HepG2 (cell line): ENCODE results near the gene RAI14. TPM values are rescaled to one million over a fixed set of nuclear protein-coding genes. Genes with fewer than 3 reads are reported as not detected.
A peak's percentile ranks its signal among the peaks of the same experiment; 100 is the strongest.

Experiments used
- BCL6 ChIP-seq: IDR thresholded peaks from 2 replicates; pipeline ENCODE4 v1.6.1; 2016; ENCODE audit warnings: missing genetic modification reagents, missing compliant biosample characterization
- CBX1 ChIP-seq: IDR thresholded peaks from one replicate; pipeline ENCODE4 v1.6.1; 2016; ENCODE audit warnings: antibody characterized with exemption, low read depth
- GATAD1 ChIP-seq: IDR thresholded peaks from 2 replicates; pipeline ENCODE4 v1.6.1; 2016; ENCODE audit warnings: missing genetic modification reagents, missing compliant biosample characterization
- HDAC6 ChIP-seq: fragments of 200-600 bp; sonication (generic); IDR thresholded peaks from 2 replicates; pipeline ENCODE4 v1.7.0; 2017; ENCODE audit warnings: mild to moderate bottlenecking, antibody characterized with exemption, low read length, low read depth
- IKZF1 ChIP-seq: fragments of 450-650 bp; IDR thresholded peaks from 2 replicates; pipeline ENCODE4 v1.7.1; 2016
- KMT2A ChIP-seq: sonication (generic); formaldehyde crosslinking; IDR thresholded peaks from 2 replicates; pipeline ENCODE4 v1.4.0; 2020; ENCODE audit warnings: missing genetic modification reagents
- MAFF ChIP-seq: IDR thresholded peaks from 2 replicates; pipeline ENCODE4 v1.6.1; 2011; ENCODE audit warnings: low read depth, low read length, improper control_type of control experiment
- MXD4 ChIP-seq: IDR thresholded peaks from 2 replicates; pipeline ENCODE4 v1.6.1; 2016; ENCODE audit warnings: mild to moderate bottlenecking, missing biosample characterization, missing genetic modification reagents
- PAXIP1 ChIP-seq: sonication (generic); formaldehyde crosslinking; conservative IDR thresholded peaks from 2 replicates; pipeline ENCODE4 v1.4.0; 2020; ENCODE audit warnings: mild to moderate bottlenecking, missing genetic modification reagents, moderate library complexity
- PRDM10 ChIP-seq: sonication (generic); formaldehyde crosslinking; IDR thresholded peaks from 2 replicates; pipeline ENCODE4 v1.4.0; 2020; ENCODE audit warnings: low read depth, missing genetic modification reagents
- TFDP2 ChIP-seq: sonication (generic); formaldehyde crosslinking; IDR thresholded peaks from 2 replicates; pipeline ENCODE4 v1.4.0; 2020; ENCODE audit warnings: missing genetic modification reagents
- THAP11 ChIP-seq: IDR thresholded peaks from 2 replicates; pipeline ENCODE4 v1.6.1; 2016; ENCODE audit warnings: missing biosample characterization, missing genetic modification reagents
- USF2 ChIP-seq, 2 experiments: sonication (generic) in 1 of 2; formaldehyde crosslinking in 1 of 2; IDR thresholded peaks; 2 replicates each; pipeline versions ENCODE4 v1.5.1 to v1.6.1; 2011 to 2020; ENCODE audit warnings: borderline replicate concordance in 1 of 2, low read depth in 1 of 2, low read length in 1 of 2, mild to moderate bottlenecking in 1 of 2, missing genetic modification reagents in 1 of 2, moderate library complexity in 1 of 2
- ZMYM3 ChIP-seq: sonication (generic); formaldehyde crosslinking; IDR thresholded peaks from 2 replicates; pipeline ENCODE4 v1.5.1; 2020; ENCODE audit warnings: mild to moderate bottlenecking, missing genetic modification reagents
- ZNF224 ChIP-seq: sonication (generic); formaldehyde crosslinking; IDR thresholded peaks from 2 replicates; pipeline ENCODE4 v1.5.0; 2020; ENCODE audit warnings: mild to moderate bottlenecking, missing genetic modification reagents
- ZNF501 ChIP-seq: sonication (generic); formaldehyde crosslinking; IDR thresholded peaks from 2 replicates; pipeline ENCODE4 v1.5.1; 2020; ENCODE audit warnings: mild to moderate bottlenecking, moderate library complexity, missing genetic modification reagents
- ZNF567 ChIP-seq: sonication (generic); formaldehyde crosslinking; IDR thresholded peaks from 2 replicates; pipeline ENCODE4 v1.8.1; 2023; ENCODE audit warnings: mild to moderate bottlenecking, missing genetic modification reagents, borderline replicate concordance
- ZSCAN21 ChIP-seq: sonication (generic); formaldehyde crosslinking; IDR thresholded peaks from 2 replicates; pipeline ENCODE4 v1.8.0; 2022; ENCODE audit warnings: mild to moderate bottlenecking, missing genetic modification reagents, moderate library complexity, borderline replicate concordance
- ZSCAN31 ChIP-seq: sonication (generic); formaldehyde crosslinking; IDR thresholded peaks from 2 replicates; pipeline ENCODE4 v1.5.0; 2020; ENCODE audit warnings: low read depth, mild to moderate bottlenecking, missing genetic modification reagents
- polyA plus RNA-seq, 8 experiments: library from polyadenylated mRNA; depleted of rRNA in 3 of 8; stranded (reverse) in 7 of 8; unstranded in 1 of 8; fragments of >200 nt; fragmentation: Illumina TruSeq in 4 of 8; extraction: Trizol in 4 of 8; gene quantifications; 2 replicates each; pipeline versions ENCODE4 v1.2.1 to v1.2.3, GENCODE V29; 2011 to 2016; ENCODE audit warnings: low read depth in 4 of 8, missing spikeins in 1 of 8, mixed read lengths in 1 of 8; ENCODE audit not compliant: insufficient read depth in 1 of 8
- total RNA-seq, 5 experiments: library from RNA; depleted of rRNA; stranded (reverse); fragments of >200 nt; fragmentation: Illumina TruSeq; extraction: Trizol; gene quantifications; 2 replicates each; pipeline ENCODE4 v1.2.3, GENCODE V29; 2016; ENCODE audit warnings: low read depth in 1 of 5

Gene RAI14
- total and polyA plus RNA-seq, 2 of the 13 experiments (the other 11 are each of a cell fraction or from before 2014, with no cell fraction given), result 12.6 to 18.2 TPM

GRCh38 chr5:34656001-34656699 is at the start of gene RAI14 (continued):
- TF ChIP-seq ZNF501, result peak; percentile 35
- peak; percentile 29; the same call in 1 of the 2 replicates for TF ChIP-seq USF2 (IDR thresholded peaks at IDR 0.05; ENCODE audit: low read depth, low read length)
- peak; percentile 50; the same call in 1 of the 2 replicates for TF ChIP-seq USF2 (CRISPR knock-in tag; IDR thresholded peaks at IDR 0.05; ENCODE audit: borderline replicate concordance)
- TF ChIP-seq PRDM10 (CRISPR knock-in tag), result no peak
- TF ChIP-seq IKZF1, result no peak
- no peak for TF ChIP-seq MAFF
- no peak for TF ChIP-seq ZSCAN31 (CRISPR knock-in tag)
- TF ChIP-seq KMT2A (CRISPR knock-in tag), result peak; percentile 65; the same call in 1 of the 2 replicates
- peak; percentile 52; the same call in 1 of the 2 replicates for TF ChIP-seq ZSCAN21 (CRISPR knock-in tag)
- TF ChIP-seq HDAC6, result no peak
- TF ChIP-seq MXD4, result peak; percentile 62
- TF ChIP-seq CBX1, result no peak
- TF ChIP-seq TFDP2 (CRISPR knock-in tag), result peak; percentile 75
- TF ChIP-seq THAP11 (CRISPR knock-in tag), result peak; percentile 43; the same call in 1 of the 2 replicates
- peak; percentile 35 for TF ChIP-seq PAXIP1
- peak; percentile 36; the same call in 1 of the 2 replicates for TF ChIP-seq BCL6 (CRISPR knock-in tag)
- TF ChIP-seq ZNF224 (CRISPR knock-in tag), result no peak
- TF ChIP-seq GATAD1 (CRISPR knock-in tag), result peak; percentile 17
- no peak for TF ChIP-seq ZMYM3 (CRISPR knock-in tag)
- no peak for TF ChIP-seq ZNF567 (CRISPR knock-in tag)
